ENCODE data around the gene FAM222A. TPM values are rescaled to one million over a fixed set of nuclear protein-coding genes. Genes with fewer than 3 reads are reported as not detected.

Gene FAM222A
- total RNA-seq, 1 donor from 2014 or later, result 0.58 TPM

DNA sequence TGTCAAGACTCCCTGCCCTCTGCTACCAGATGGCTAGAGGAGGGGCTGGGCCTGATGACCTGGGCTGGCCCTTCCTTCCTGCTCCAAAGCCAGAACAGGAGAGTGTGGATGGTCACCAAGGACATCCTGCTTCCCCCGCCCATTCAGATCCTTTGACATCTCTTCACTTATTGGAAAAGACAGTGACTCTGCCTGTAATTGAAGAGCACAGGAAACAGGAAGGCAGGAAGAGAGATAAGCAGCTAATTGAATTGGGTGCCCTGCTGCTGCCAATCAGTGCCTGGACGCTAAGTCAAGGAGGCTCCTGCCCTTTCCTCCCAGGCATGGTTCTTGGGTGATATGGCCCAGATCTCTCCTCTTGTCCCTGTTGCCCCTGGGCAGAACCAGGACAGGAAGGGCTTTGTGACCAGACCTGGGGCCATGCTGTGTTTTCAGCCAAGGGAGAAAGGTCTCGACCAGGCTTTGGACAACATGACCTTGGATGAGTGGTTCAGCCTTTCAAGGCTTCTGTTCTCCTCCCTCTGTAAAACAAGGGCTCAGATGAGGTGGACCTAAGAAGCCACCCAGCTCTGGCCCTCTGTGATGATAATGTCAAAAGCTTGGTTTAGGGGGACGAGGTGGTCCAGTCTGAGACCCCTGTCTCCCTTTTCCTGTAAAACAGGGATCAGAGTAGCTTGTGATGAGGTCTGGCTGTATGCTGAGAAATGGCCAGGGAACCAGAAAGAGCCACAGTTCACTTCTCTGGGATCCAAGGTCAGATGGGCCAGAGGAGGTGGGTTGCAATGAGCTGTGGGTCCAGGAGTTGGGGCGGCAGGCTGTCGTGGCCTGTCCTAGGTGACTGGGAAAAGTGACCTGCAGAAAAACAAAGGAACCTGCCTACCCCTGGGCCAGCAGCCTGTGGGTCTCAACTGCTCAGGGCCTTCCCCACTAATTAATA is 38.8 kb downstream of the FAM222A start:
- no peak for DNase-seq (ENCODE audit: low read depth)
- TF ChIP-seq, protein P1, sequence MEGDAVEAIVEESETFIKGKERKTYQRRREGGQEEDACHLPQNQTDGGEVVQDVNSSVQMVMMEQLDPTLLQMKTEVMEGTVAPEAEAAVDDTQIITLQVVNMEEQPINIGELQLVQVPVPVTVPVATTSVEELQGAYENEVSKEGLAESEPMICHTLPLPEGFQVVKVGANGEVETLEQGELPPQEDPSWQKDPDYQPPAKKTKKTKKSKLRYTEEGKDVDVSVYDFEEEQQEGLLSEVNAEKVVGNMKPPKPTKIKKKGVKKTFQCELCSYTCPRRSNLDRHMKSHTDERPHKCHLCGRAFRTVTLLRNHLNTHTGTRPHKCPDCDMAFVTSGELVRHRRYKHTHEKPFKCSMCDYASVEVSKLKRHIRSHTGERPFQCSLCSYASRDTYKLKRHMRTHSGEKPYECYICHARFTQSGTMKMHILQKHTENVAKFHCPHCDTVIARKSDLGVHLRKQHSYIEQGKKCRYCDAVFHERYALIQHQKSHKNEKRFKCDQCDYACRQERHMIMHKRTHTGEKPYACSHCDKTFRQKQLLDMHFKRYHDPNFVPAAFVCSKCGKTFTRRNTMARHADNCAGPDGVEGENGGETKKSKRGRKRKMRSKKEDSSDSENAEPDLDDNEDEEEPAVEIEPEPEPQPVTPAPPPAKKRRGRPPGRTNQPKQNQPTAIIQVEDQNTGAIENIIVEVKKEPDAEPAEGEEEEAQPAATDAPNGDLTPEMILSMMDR (IDR thresholded peaks at IDR 0.05; ENCODE audit: insufficient read depth, low read length, poor library complexity, severe bottlenecking), result no peak
- Histone ChIP-seq H3K27me3 (ENCODE audit: control insufficient read depth, insufficient read depth, low read length) (no peaks in the 10 kb centered on the region), H3K4me3 (ENCODE audit: low read depth, low read length) (no peak overlapping the region), H3K36me3 (ENCODE audit: control insufficient read depth, insufficient read depth, low read length) (no peaks in the 10 kb centered on the region)

DNA sequence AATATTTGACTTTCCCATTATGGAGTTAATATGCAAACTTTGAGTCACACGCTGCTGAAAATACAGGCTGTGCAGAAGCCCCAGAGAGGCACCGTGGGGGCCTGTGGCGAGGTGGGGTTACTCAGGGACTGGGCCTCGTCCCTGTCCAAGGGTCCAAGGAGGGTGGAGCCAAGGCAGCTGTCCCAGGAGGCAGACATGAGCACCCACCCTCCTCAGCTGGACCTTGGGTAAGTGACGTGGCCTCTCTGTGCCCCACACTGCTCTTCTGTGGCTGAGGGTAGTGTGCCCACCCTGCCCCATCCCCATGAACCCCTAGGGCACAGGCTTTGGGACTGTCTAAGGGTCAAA is 39.4 kb downstream of the FAM222A start:
- no peaks in the 10 kb centered on the region for H3K36me3 ChIP-seq (ENCODE audit: control insufficient read depth, insufficient read depth, low read length)
- H3K4me3 ChIP-seq (ENCODE audit: low read depth, low read length), result no peak overlapping the region
- TF ChIP-seq, protein P1 (IDR thresholded peaks at IDR 0.05; ENCODE audit: insufficient read depth, low read length, poor library complexity, severe bottlenecking), result no peak
- H3K27me3 ChIP-seq (ENCODE audit: control insufficient read depth, insufficient read depth, low read length), result peaks cover 2% of the 10 kb centered on the region
- DNase-seq (ENCODE audit: low read depth), result no peak

DNA sequence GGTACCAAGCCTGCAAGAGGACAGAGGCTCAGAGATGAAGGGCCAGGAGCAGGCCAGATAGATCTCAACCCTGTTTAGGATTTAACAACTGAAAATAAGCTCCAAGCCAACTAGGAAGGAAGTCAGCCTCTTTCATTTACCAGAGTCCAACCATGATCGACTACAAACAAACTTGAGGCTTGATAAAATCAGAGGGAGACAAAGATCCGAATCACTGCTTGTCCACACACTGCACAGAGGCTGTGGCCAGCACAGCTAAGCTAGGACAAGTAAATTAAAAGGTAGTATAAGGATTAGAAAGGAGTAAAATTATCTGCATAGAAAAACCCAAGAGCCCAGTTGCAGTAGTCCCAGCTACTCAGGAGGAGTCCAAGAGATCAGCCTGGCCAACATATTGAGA is 40.3 kb downstream of the FAM222A start:
- TF ChIP-seq, protein P1 (IDR thresholded peaks at IDR 0.05; ENCODE audit: insufficient read depth, low read length, poor library complexity, severe bottlenecking), result no peak
- Histone ChIP-seq H3K4me3 (ENCODE audit: low read depth, low read length) (no peak overlapping the region), H3K27me3 (ENCODE audit: control insufficient read depth, insufficient read depth, low read length) (peaks cover 4% of the 10 kb centered on the region), H3K36me3 (ENCODE audit: control insufficient read depth, insufficient read depth, low read length) (no peaks in the 10 kb centered on the region)
- no peak for DNase-seq (ENCODE audit: low read depth)

DNA sequence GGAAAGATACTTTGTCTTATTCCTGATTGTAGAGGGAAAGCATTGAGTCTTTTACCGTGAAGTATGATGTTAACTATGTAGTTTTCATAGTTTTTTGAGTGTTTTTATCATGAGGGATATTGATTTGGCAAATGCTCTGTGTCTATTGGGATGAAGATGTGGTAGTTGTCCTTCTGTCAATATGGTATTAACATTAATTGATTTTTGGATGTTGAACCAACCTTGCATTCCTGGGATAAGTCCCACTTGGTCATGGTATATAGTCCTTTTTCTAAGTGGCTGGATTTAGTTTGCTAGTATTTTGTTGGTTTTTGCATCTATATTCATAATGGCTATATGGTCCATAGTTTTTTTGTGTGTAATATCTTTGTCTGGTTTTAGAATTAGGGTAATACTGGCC is 42.8 kb downstream of the FAM222A start:
- DNase-seq (ENCODE audit: low read depth), result no peak
- TF ChIP-seq, protein P1 (IDR thresholded peaks at IDR 0.05; ENCODE audit: insufficient read depth, low read length, poor library complexity, severe bottlenecking), result no peak
- peaks cover 4% of the 10 kb centered on the region for H3K27me3 ChIP-seq (ENCODE audit: control insufficient read depth, insufficient read depth, low read length)
- H3K4me3 ChIP-seq (ENCODE audit: low read depth, low read length), result no peak overlapping the region
- no peaks in the 10 kb centered on the region for H3K36me3 ChIP-seq (ENCODE audit: control insufficient read depth, insufficient read depth, low read length)

DNA sequence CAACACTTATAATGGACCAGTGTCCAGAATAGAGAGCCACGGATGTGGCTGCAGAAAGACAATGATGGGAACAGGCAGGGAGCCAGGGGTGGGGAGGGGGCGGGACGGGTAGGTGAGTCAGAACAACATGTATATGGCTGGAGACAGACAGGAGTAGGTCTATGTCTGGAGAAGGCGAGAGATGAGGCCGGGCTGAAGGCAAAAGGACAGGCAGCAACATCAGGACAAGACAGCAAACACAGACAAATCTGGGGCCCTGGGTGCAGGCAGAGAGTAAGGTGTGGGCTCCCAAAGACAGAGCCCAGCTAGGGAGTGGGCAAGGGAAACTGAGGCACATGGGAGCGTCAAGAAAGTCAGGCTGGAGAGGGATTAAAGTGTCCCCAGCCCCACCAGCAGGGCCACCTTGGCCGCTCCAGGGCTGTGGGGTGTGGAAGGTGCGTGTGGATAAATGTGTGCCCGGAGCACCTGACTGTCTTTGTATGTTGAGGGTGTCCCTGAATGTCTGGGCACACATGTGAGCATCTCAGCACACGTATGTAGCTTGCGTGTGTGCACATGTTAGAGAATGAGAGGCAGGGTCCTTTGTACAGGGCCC is 44.1 kb downstream of the FAM222A start:
- TF ChIP-seq, protein P1 (IDR thresholded peaks at IDR 0.05; ENCODE audit: insufficient read depth, low read length, poor library complexity, severe bottlenecking), result no peak
- Histone ChIP-seq H3K27me3 (ENCODE audit: control insufficient read depth, insufficient read depth, low read length) (peaks cover 4% of the 10 kb centered on the region), H3K4me3 (ENCODE audit: low read depth, low read length) (no peak overlapping the region), H3K36me3 (ENCODE audit: control insufficient read depth, insufficient read depth, low read length) (no peaks in the 10 kb centered on the region)
- no peak for DNase-seq (ENCODE audit: low read depth)
